ENCODE data around the gene HDAC8.

DNA sequence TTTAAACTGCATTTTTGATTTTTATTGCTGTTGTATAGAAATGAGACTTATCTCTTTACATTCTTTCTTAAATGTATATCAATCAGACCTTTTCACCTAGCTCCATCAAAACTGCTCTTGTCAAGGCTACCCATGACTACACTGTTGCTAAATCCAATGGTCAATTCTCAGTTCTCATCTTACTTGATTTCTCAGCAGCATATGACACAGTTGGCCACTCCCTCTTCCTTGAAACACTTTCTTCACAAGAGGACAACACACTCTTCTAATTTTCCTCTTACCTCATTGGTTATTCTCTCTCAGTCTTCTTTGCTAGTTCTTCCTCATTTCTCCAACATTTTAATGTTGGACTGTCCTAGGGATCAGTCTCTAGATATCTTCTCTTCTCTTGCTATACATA, 172.8 kb downstream of the HDAC8 start:
- TF ChIP-seq, protein P1, sequence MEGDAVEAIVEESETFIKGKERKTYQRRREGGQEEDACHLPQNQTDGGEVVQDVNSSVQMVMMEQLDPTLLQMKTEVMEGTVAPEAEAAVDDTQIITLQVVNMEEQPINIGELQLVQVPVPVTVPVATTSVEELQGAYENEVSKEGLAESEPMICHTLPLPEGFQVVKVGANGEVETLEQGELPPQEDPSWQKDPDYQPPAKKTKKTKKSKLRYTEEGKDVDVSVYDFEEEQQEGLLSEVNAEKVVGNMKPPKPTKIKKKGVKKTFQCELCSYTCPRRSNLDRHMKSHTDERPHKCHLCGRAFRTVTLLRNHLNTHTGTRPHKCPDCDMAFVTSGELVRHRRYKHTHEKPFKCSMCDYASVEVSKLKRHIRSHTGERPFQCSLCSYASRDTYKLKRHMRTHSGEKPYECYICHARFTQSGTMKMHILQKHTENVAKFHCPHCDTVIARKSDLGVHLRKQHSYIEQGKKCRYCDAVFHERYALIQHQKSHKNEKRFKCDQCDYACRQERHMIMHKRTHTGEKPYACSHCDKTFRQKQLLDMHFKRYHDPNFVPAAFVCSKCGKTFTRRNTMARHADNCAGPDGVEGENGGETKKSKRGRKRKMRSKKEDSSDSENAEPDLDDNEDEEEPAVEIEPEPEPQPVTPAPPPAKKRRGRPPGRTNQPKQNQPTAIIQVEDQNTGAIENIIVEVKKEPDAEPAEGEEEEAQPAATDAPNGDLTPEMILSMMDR (IDR thresholded peaks at IDR 0.05) = no peak
- no peak for TF ChIP-seq POLR2AphosphoS5 (IDR thresholded peaks at IDR 0.05)
- TF ChIP-seq EP300 (IDR thresholded peaks at IDR 0.05) = no peak
